Fibroblast of lung (primary cell): Measurements from ENCODE around the gene C9orf50. TPM values are rescaled to one million over a fixed set of nuclear protein-coding genes. Genes with fewer than 3 reads are reported as not detected.

Source experiments
- DNase-seq, 2 donors: peaks; one replicate each; pipeline versions ENCODE4 v3.0.0 to v3.0.0-alpha.2; 2010; ENCODE audit warnings: low read depth in 2 of 2
- H2AFZ ChIP-seq: 2 replicates; pipeline ENCODE4 v1.5.1; 2012; ENCODE audit warnings: low read length, control low read depth, inconsistent platforms
- H3K27ac ChIP-seq: 2 replicates; pipeline ENCODE4 v1.5.1; 2011; ENCODE audit warnings: low read length, control low read depth; ENCODE audit not compliant: insufficient read depth
- H3K27me3 ChIP-seq: 2 replicates; pipeline ENCODE4 v1.5.1; 2011; ENCODE audit warnings: mild to moderate bottlenecking, low read length; ENCODE audit not compliant: control insufficient read depth, insufficient read depth
- H3K36me3 ChIP-seq: 2 replicates; pipeline ENCODE4 v1.5.1; 2011; ENCODE audit warnings: low read length; ENCODE audit not compliant: control insufficient read depth, insufficient read depth
- H3K4me1 ChIP-seq: 2 replicates; pipeline ENCODE4 v1.5.1; 2011; ENCODE audit warnings: low read length; ENCODE audit not compliant: control insufficient read depth, insufficient read depth; ENCODE audit errors: extremely low read depth
- H3K4me2 ChIP-seq: 2 replicates; pipeline ENCODE4 v1.5.1; 2011; ENCODE audit warnings: low read length, control low read depth; ENCODE audit not compliant: insufficient read depth; ENCODE audit errors: extremely low read depth
- H3K4me3 ChIP-seq, 4 experiments: fragments of 200-600 bp in 1 of 4; sonication (generic) in 1 of 4; replicated peaks in 1 of 4; 2 replicates each; pipeline ENCODE4 v1.5.1; 2011 to 2016; ENCODE audit warnings: low read length in 4 of 4, low read depth in 3 of 4, mild to moderate bottlenecking in 3 of 4, control low read depth in 2 of 4, inconsistent platforms in 1 of 4, mixed read lengths in 1 of 4; ENCODE audit not compliant: insufficient read depth in 1 of 4; ENCODE audit errors: control extremely low read depth in 1 of 4
- H3K79me2 ChIP-seq: 2 replicates; pipeline ENCODE4 v1.5.1; 2012; ENCODE audit warnings: mild to moderate bottlenecking, low read length, inconsistent platforms; ENCODE audit not compliant: control insufficient read depth, insufficient read depth
- H3K9ac ChIP-seq: 2 replicates; pipeline ENCODE4 v1.5.1; 2011; ENCODE audit warnings: mild to moderate bottlenecking, low read length, control low read depth; ENCODE audit not compliant: insufficient read depth
- H3K9me3 ChIP-seq: 2 replicates; pipeline ENCODE4 v1.5.1; 2012; ENCODE audit warnings: low read depth, low read length; ENCODE audit not compliant: control insufficient read depth, insufficient read depth
- H4K20me1 ChIP-seq: 2 replicates; pipeline ENCODE4 v1.5.1; 2011; ENCODE audit warnings: low read length; ENCODE audit not compliant: control insufficient read depth, insufficient read depth; ENCODE audit errors: extremely low read depth
- CTCF ChIP-seq, 2 donors: IDR thresholded peaks in 1 of 2; conservative IDR thresholded peaks in 1 of 2; 1 replicate in 1 of 2; 2 replicates in 1 of 2; pipeline ENCODE4 v1.5.1; 2011 to 2012; ENCODE audit warnings: low read length in 2 of 2, control low read depth in 1 of 2, inconsistent platforms in 1 of 2, low read depth in 1 of 2, mild to moderate bottlenecking in 1 of 2
- EZH2 ChIP-seq: IDR thresholded peaks from 2 replicates; pipeline ENCODE4 v1.5.1; 2012; ENCODE audit warnings: low read length, control low read depth, mild to moderate bottlenecking; ENCODE audit errors: missing control alignments
- polyA plus RNA-seq, 2 donors: library from polyadenylated mRNA; depleted of rRNA in 1 of 2; stranded (reverse) in 1 of 2; unstranded in 1 of 2; fragments of >200 nt; gene quantifications; 2 replicates each; pipeline ENCODE4 v1.2.1, GENCODE V29; 2011 to 2012; ENCODE audit warnings: missing spikeins in 1 of 2
- total RNA-seq: library from RNA; depleted of rRNA; stranded (reverse); fragments of >200 nt; gene quantifications from 2 replicates; pipeline ENCODE4 v1.2.1, GENCODE V29; 2014

C9orf50 gene
- total and polyA plus RNA-seq, 2 donors (not counting 1 experiment from before 2014, with no cell fraction given), result 0.16 to 0.17 TPM

DNA sequence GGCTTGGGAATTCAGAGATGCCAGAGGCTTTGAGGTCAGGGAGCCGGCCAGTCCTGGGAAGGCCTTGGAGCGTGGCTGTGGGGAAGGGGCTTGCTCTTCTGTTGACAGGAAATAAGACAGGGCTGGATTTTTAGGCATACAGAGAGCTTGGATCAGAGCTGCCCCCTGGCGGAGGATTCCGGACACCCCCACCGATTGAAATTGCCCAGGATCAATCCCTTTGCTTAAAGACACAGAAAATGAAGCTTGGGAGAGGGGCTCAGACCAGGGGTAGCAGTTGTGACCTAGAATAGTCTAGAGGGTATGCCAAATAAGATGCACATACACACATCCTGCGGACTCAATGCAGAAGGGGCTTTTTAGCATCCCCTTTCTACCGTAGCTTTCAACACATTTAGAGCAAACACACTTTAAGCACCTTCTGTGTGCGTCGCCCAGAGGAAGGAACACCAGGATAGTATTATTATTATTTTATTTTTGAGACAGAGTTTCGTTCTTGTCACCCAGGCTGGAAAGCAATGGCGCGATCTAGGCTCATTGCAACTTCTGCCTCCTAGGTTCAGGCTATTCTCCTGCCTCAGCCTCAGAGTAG, 3.4 kb upstream of the C9orf50 start:
- no peak for TF ChIP-seq EZH2
- peak; percentile 77 to 83 for TF ChIP-seq CTCF (conservative IDR thresholded peaks at IDR 0.05 in 1 of 2, IDR thresholded peaks at IDR 0.05 in 1 of 2; ENCODE audit: low read depth in 1 of 2, low read length in 2 of 2)
- peaks cover 24% of the 10 kb centered on the region for H3K4me1 ChIP-seq
- no peaks in the 10 kb centered on the region for H3K27me3 ChIP-seq
- peaks cover 32% of the 10 kb centered on the region for H3K79me2 ChIP-seq
- H2AFZ ChIP-seq, result no peak overlapping the region
- DNase-seq, result peak in 1 of 2 donors; percentile 63
- H3K36me3 ChIP-seq, result no peaks in the 10 kb centered on the region
- H4K20me1 ChIP-seq, result no peaks in the 10 kb centered on the region
- no peak overlapping the region for H3K9ac ChIP-seq
- H3K4me3 ChIP-seq, result no peak overlapping the region
- no peak overlapping the region for H3K27ac ChIP-seq
- H3K4me2 ChIP-seq, result no peak overlapping the region
- H3K9me3 ChIP-seq, result no peaks in the 10 kb centered on the region

DNA sequence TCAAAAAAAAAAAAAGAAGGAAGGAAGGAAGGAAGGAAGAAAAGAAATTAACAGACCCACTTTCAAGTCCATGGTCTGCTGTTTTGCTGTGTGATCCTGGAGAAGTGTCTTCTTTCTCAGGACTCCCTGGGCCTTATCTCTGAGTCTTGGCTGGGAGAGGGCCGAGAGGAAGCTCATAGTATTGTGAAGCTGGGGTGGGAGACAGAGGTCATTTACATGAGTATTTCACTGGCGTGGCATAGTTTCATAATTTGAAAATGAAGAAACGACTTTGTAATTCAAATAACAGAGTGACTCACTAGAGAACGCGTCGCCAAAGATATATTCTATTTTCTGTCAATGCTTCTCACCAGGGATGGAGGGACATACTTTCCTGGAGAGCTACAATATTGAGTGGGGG, 2.4 kb upstream of the C9orf50 start:
- Histone ChIP-seq H3K27me3 (no peaks in the 10 kb centered on the region), H3K9me3 (no peaks in the 10 kb centered on the region), H4K20me1 (no peaks in the 10 kb centered on the region), H3K4me3 (no peak overlapping the region), H3K36me3 (no peaks in the 10 kb centered on the region), H3K4me2 (no peak overlapping the region), H3K27ac (no peak overlapping the region), H2AFZ (no peak overlapping the region), H3K79me2 (peaks cover 23% of the 10 kb centered on the region), H3K4me1 (peaks cover 16% of the 10 kb centered on the region), H3K9ac (no peak overlapping the region)
- DNase-seq, result peak; percentile 67 to 84
- no peak for TF ChIP-seq EZH2
- no peak for TF ChIP-seq CTCF (conservative IDR thresholded peaks at IDR 0.05 in 1 of 2, IDR thresholded peaks at IDR 0.05 in 1 of 2; ENCODE audit: low read depth in 1 of 2, low read length in 2 of 2)

- no peaks in the 10 kb centered on the region for H3K36me3 ChIP-seq
- H3K4me2 ChIP-seq, result peak overlapping the region; percentile 85
Observed at GRCh38 chr9:129619787-129620668, 873 bp downstream of the C9orf50 start.

More at GRCh38 chr9:129619787-129620668, 873 bp downstream of the C9orf50 start:
- H3K27ac ChIP-seq, result no peak overlapping the region
- no peaks in the 10 kb centered on the region for H3K27me3 ChIP-seq
- peak overlapping the region; percentile 65 for H3K9ac ChIP-seq
- peak overlapping the region; percentile 39 to 56 (median 44) for H3K4me3 ChIP-seq
- H3K79me2 ChIP-seq, result no peaks in the 10 kb centered on the region
- no peaks in the 10 kb centered on the region for H3K9me3 ChIP-seq
- no peak for TF ChIP-seq EZH2
- peak; percentile 10 to 24 for TF ChIP-seq CTCF (conservative IDR thresholded peaks at IDR 0.05 in 1 of 2, IDR thresholded peaks at IDR 0.05 in 1 of 2; ENCODE audit: low read depth in 1 of 2, low read length in 2 of 2)
- peak in 1 of 2 donors; percentile 51 for DNase-seq
- H3K4me1 ChIP-seq, result peaks cover 15% of the 10 kb centered on the region
- H2AFZ ChIP-seq, result peak overlapping the region; percentile 59
- H4K20me1 ChIP-seq, result no peaks in the 10 kb centered on the region
